Measurements from ENCODE around the gene C2orf42. TPM values are rescaled to one million over a fixed set of nuclear protein-coding genes. Genes with fewer than 3 reads are reported as not detected.
A peak's percentile ranks its signal among the peaks of the same experiment; 100 is the strongest.

C2orf42 gene
- total RNA-seq, 1 experiment from 2014 or later: 17.4 TPM

DNA sequence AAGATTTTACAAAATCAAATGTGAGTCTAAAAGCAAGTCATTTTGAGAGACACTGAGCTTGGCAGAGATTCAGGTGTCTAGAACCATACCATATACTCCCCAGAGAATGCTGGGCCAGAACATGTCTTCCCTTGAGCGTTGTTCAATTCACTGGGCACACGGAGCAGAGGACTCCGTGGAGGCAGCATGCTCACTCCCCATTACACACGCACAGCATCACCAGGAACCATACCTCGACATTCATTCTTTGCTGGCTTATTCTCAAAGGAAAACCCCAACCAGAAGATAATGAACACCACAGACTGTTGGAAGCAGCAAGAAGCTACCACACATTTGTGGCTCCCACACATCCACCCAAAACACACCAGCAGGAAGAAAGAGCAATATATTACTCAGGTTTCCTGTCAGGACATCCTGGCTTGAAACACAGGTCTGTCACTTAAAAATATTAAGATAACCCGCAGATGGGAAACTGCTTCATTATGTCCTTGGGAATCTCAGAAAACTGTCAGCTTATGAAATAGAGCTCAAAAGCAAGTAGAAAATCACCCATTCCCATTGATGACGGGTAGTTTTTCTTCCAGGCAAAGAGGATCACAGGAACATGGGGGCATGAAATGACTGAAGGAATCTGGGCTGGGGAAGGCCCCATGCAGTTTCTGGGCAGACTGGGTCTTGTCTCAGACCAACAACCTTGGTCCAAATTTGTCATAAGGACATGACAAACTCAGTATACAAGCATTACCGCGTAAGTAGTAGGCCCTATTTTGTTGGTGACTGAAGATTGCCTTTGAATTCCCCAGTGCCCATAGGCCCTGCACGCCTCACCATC lies 57.1 kb downstream of the C2orf42 start:
- Histone ChIP-seq H3K9me3 (ENCODE audit: control insufficient read depth in 1 of 2, insufficient read depth in 1 of 2, low read depth in 1 of 2, low read length in 2 of 2) (no peaks in the 10 kb centered on the region), H4K20me1 (ENCODE audit: insufficient read depth) (no peaks in the 10 kb centered on the region), H3K36me3 (ENCODE audit: control insufficient read depth in 1 of 2, insufficient read depth in 2 of 2, low read length in 2 of 2) (no peaks in the 10 kb centered on the region), H3K4me2 (ENCODE audit: low read length) (no peak overlapping the region), H2AFZ (ENCODE audit: low read depth, low read length, poor library complexity, severe bottlenecking) (peak overlapping the region; percentile 94), H3K27ac (ENCODE audit: low read depth, low read length) (peak overlapping the region; percentile 58), H3K4me1 (ENCODE audit: control insufficient read depth in 1 of 2, insufficient read depth in 2 of 2, low read length in 2 of 2) (peaks cover 65 to 66% of the 10 kb centered on the region in 2 experiments), H3K9ac (ENCODE audit: low read length) (no peak overlapping the region), H3K9me2 (ENCODE audit: insufficient read depth) (no peaks in the 10 kb centered on the region), H3K27me3 (ENCODE audit: insufficient read depth, low read length) (no peaks in the 10 kb centered on the region), H3K79me2 (ENCODE audit: insufficient read depth, low read length) (no peaks in the 10 kb centered on the region), H3K4me3 (replicated peaks in 1 of 2; ENCODE audit: low read depth in 1 of 2, low read length in 2 of 2) (no peak overlapping the region)
- intact Hi-C loops (cut with micrococcal nuclease): no loop called here
- no TSS peak for BruUV-seq (replicated peaks)
- ChIA-PET CTCF (interaction anchor here (0.6 to 1.4 kb wide), 2 partner anchors 8 to 26 kb away, joined by 3 read pairs; no protein-coding TSS in a partner anchor), POLR2A (interaction anchor here (1.5 to 3.3 kb wide), 4 partner anchors 8 to 48 kb away, joined by 3 to 15 read pairs (median 11); no protein-coding TSS in a partner anchor), RAD21 (ENCODE audit: low non-redundant PET in 1 of 2, low total read pairs in 2 of 2, uncharacterized antibody in 2 of 2, unreplicated experiment in 2 of 2) (interaction anchor here in 1 of 2 experiments (0.7 kb wide), 1 partner anchor 195 kb away, joined by 3 read pairs; no protein-coding TSS in a partner anchor)
- DNase-seq (ENCODE audit: low read depth, low spot score) (no peak), ATAC-seq (no peak)
- TF ChIP-seq POLR2A (IDR thresholded peaks at IDR 0.05; ENCODE audit: borderline replicate concordance, extremely low read depth, insufficient read depth, insufficient read length): no peak
- no peak for TF ChIP-seq POLR2AphosphoS5 (IDR thresholded peaks at IDR 0.05; ENCODE audit: low read depth, low read length)
- no peak for TF ChIP-seq ELF1 (IDR thresholded peaks at IDR 0.05; ENCODE audit: borderline replicate concordance, low read depth)
- no peak for TF ChIP-seq EZH2phosphoT487 (IDR thresholded peaks at IDR 0.05; ENCODE audit: borderline replicate concordance)
- no peak for TF ChIP-seq FOSL1 (IDR thresholded peaks at IDR 0.05; ENCODE audit: low read depth)
- TF ChIP-seq, protein P1, sequence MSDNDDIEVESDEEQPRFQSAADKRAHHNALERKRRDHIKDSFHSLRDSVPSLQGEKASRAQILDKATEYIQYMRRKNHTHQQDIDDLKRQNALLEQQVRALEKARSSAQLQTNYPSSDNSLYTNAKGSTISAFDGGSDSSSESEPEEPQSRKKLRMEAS (IDR thresholded peaks at IDR 0.05): no peak

DNA sequence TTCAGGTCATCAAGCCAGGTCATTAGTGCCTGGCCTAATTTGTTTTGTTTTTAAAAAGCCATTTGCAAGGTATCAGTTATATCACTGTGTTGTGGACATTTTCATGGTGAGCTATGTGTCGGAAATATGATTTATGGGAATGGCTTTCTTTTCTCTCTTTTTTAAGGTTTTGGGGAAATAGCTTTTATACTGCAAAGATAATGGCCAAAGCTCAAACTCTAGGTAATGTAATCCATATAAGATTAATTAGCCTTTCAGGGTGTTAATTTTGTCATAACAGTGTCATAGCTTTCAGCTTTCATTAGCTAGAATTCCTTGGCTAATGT lies 57.7 kb downstream of the C2orf42 start:
- peak overlapping the region; percentile 62 for H3K4me2 ChIP-seq (ENCODE audit: low read length)
- ATAC-seq (no peak), DNase-seq (ENCODE audit: low read depth, low spot score) (no peak)
- CTCF ChIA-PET: interaction anchor here (1.0 to 1.4 kb wide), 2 partner anchors 8 to 219 kb away, joined by 3 read pairs; partner anchors contain the start of gene MXD1
- no peaks in the 10 kb centered on the region for H3K9me3 ChIP-seq (ENCODE audit: control insufficient read depth in 1 of 2, insufficient read depth in 1 of 2, low read depth in 1 of 2, low read length in 2 of 2)
- peaks cover 63% of the 10 kb centered on the region in 2 experiments for H3K4me1 ChIP-seq (ENCODE audit: control insufficient read depth in 1 of 2, insufficient read depth in 2 of 2, low read length in 2 of 2)
- intact Hi-C loops (cut with micrococcal nuclease): no loop called here
- POLR2A ChIA-PET: interaction anchor here (1.2 to 2.5 kb wide), 4 partner anchors 9 to 48 kb away, joined by 3 to 12 read pairs (median 7); no protein-coding TSS in a partner anchor
- H4K20me1 ChIP-seq (ENCODE audit: insufficient read depth): no peaks in the 10 kb centered on the region
- no peaks in the 10 kb centered on the region for H3K79me2 ChIP-seq (ENCODE audit: insufficient read depth, low read length)
- RAD21 ChIA-PET (ENCODE audit: low non-redundant PET in 1 of 2, low total read pairs in 2 of 2, uncharacterized antibody in 2 of 2, unreplicated experiment in 2 of 2): no interaction called here
- H3K27me3 ChIP-seq (ENCODE audit: insufficient read depth, low read length): no peaks in the 10 kb centered on the region
- no peaks in the 10 kb centered on the region for H3K36me3 ChIP-seq (ENCODE audit: control insufficient read depth in 1 of 2, insufficient read depth in 2 of 2, low read length in 2 of 2)
- peak overlapping the region in 1 of 2 experiments; percentile 16; a peak in 1 of 4 replicates for H3K4me3 ChIP-seq (replicated peaks in 1 of 2; ENCODE audit: low read depth in 1 of 2, low read length in 2 of 2)
- peak overlapping the region; percentile 50 for H3K9ac ChIP-seq (ENCODE audit: low read length)
- peak overlapping the region; percentile 58 for H3K27ac ChIP-seq (ENCODE audit: low read depth, low read length)
- peak overlapping the region; percentile 94 for H2AFZ ChIP-seq (ENCODE audit: low read depth, low read length, poor library complexity, severe bottlenecking)
- no peaks in the 10 kb centered on the region for H3K9me2 ChIP-seq (ENCODE audit: insufficient read depth)
- no TSS peak for BruUV-seq (replicated peaks)
- TF ChIP-seq EZH2phosphoT487 (IDR thresholded peaks at IDR 0.05; ENCODE audit: borderline replicate concordance) (no peak), ZFX (IDR thresholded peaks at IDR 0.05) (no peak), CTCF (IDR thresholded peaks at IDR 0.05 in 2 of 3, conservative IDR thresholded peaks at IDR 0.05 in 1 of 3; ENCODE audit: borderline replicate concordance in 1 of 3, insufficient read depth in 1 of 3, low read depth in 2 of 3, low read length in 2 of 3) (no peak), FOSL1 (IDR thresholded peaks at IDR 0.05; ENCODE audit: low read depth) (no peak), TCF7L2 (IDR thresholded peaks at IDR 0.05; ENCODE audit: borderline replicate concordance, extremely low read depth, insufficient read depth, insufficient read length) (no peak), EGR1 (IDR thresholded peaks at IDR 0.05; ENCODE audit: low read depth) (no peak), YY1 (IDR thresholded peaks at IDR 0.05; ENCODE audit: extremely low read depth, insufficient replicate concordance, low read depth, low read length) (no peak), REST (IDR thresholded peaks at IDR 0.05; ENCODE audit: low read depth) (no peak), POLR2AphosphoS5 (IDR thresholded peaks at IDR 0.05; ENCODE audit: low read depth, low read length) (no peak)
